NOMO-1 treated with DMSO at 0.1 percent for 48 hours (cell line): ENCODE measurements around the gene RBM24.
"Not testable (repeated sequence)": the region's sequence is repeated elsewhere in the genome, so short reads cannot be mapped to it uniquely, and the experiment has no call there.

Experiments
- DNase-seq: peaks from one replicate; lab custom pipeline; 2025; ENCODE audit not compliant: unreplicated experiment; lab: John Stamatoyannopoulos, UW

RBM24 gene

GRCh38 chr6:17289630-17290061 lies 8.5 kb downstream of the RBM24 start:
- no peak for DNase-seq

- no peak for DNase-seq
Observed at GRCh38 chr6:17291778-17292177, 10.6 kb downstream of the RBM24 start.

- DNase-seq = no peak
Observed at GRCh38 chr6:17292600-17293133, 11.5 kb downstream of the RBM24 start.

- no peak for DNase-seq
Observed at GRCh38 chr6:17293395-17293794, 12.2 kb downstream of the RBM24 start.

GRCh38 chr6:17297271-17298080 lies 16.3 kb downstream of the RBM24 start:
- peak; percentile 55 for DNase-seq

- no peak for DNase-seq
Observed at GRCh38 chr6:17298257-17298656, 17.1 kb downstream of the RBM24 start.

GRCh38 chr6:17299222-17299621 lies 18.1 kb downstream of the RBM24 start:
- DNase-seq = no peak

- DNase-seq = no peak
Observed at GRCh38 chr6:17299750-17300149, 18.6 kb downstream of the RBM24 start.

- no peak for DNase-seq
Observed at GRCh38 chr6:17300637-17301036, 19.5 kb downstream of the RBM24 start.

- DNase-seq = no peak
Observed at GRCh38 chr6:17303444-17303843, 22.3 kb downstream of the RBM24 start.

- DNase-seq = no peak
Observed at GRCh38 chr6:17305219-17306001, 24.2 kb downstream of the RBM24 start.

- no peak for DNase-seq
Observed at GRCh38 chr6:17311595-17312311, 30.6 kb downstream of the RBM24 start.

- DNase-seq = not testable (repeated sequence)
Observed at GRCh38 chr6:17313238-17313637, 32.1 kb downstream of the RBM24 start.

- DNase-seq = no peak
Observed at GRCh38 chr6:17313971-17314370, 32.8 kb downstream of the RBM24 start.

- no peak for DNase-seq
Observed at GRCh38 chr6:17315262-17315661, 34.1 kb downstream of the RBM24 start.

GRCh38 chr6:17318435-17319165 lies 37.4 kb downstream of the RBM24 start:
- no peak for DNase-seq

GRCh38 chr6:17320266-17320665 lies 39.1 kb downstream of the RBM24 start:
- DNase-seq = not testable (repeated sequence)

- DNase-seq = no peak
Observed at GRCh38 chr6:17331238-17331637, 50.1 kb downstream of the RBM24 start.

GRCh38 chr6:17334265-17334664 lies 53.1 kb downstream of the RBM24 start:
- DNase-seq = no peak

- DNase-seq = no peak
Observed at GRCh38 chr6:17336425-17336824, 55.3 kb downstream of the RBM24 start.

GRCh38 chr6:17339308-17339670 lies 58.1 kb downstream of the RBM24 start:
- DNase-seq = no peak
